HPDE6-E6E7 (cell line): ENCODE measurements around the gene MIOX.
"Not testable (repeated sequence)": the region's sequence is repeated elsewhere in the genome, so short reads cannot be mapped to it uniquely, and the experiment has no call there.

Experiments
- DNase-seq: peaks from one replicate; pipeline ENCODE4 v3.0.0; 2011; ENCODE audit warnings: missing footprints; ENCODE audit errors: extremely low spot score

The MIOX gene

DNA sequence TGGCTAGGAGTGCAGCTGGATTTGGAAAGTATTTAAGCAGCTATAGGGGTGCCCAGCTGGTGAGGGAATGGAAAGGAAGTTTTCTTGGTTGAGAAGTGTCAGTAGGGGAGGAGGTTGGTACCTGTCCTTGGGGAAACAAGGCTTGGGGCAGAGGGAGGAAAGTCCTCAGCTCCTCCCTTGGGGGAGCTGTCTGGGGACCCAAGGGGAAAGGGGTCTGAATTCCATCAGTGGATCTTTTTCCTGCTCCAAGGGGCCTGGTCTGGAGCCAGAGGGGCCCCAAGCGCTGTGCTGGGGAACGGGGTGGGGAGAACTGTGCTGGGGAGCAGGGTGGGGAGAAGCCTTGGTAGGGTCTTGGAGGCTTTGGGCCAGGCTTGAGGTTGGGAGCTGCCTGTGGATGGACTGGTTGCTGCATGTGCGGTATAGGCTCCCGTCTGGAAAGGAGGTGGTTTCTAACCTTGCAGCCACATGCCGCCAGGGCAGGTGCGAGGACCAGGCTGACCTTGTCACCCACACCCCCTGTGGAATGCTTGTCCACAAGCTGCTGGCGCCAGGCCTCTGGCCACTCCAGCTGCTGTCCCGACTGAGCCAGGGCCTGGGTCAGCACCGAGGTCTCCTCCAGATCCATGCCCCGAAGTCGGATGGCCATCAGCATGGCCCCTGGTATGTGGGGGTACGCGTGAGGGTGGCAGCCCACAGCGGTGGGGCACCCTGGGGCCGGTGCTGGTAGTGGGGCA, 42.2 kb downstream of the MIOX start:
- no peak for DNase-seq

DNA sequence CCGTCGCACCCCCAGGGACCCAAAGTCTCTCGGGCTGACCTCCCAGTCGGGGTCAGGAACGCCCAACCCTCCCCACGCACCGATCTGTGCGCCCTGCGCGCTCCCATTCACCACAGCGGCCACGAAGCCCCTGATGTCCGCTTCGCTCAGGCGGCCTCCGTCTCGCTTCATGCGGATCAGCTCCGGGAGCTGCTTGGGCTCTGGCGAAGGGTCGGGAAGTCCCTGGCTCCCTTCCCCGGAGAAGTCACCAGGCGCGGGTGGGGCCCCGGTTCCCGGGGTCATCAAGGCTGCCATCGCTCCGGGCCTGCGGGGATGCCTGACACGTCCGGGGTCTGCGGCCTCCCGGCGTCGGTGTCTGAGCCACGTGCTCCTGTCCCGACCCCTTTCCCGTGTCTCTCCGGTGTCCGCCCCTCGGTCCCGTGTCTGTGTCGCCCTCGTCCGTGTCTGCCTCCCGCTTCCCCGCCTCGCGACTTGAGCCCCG, 42.8 kb downstream of the MIOX start:
- DNase-seq = no peak

DNA sequence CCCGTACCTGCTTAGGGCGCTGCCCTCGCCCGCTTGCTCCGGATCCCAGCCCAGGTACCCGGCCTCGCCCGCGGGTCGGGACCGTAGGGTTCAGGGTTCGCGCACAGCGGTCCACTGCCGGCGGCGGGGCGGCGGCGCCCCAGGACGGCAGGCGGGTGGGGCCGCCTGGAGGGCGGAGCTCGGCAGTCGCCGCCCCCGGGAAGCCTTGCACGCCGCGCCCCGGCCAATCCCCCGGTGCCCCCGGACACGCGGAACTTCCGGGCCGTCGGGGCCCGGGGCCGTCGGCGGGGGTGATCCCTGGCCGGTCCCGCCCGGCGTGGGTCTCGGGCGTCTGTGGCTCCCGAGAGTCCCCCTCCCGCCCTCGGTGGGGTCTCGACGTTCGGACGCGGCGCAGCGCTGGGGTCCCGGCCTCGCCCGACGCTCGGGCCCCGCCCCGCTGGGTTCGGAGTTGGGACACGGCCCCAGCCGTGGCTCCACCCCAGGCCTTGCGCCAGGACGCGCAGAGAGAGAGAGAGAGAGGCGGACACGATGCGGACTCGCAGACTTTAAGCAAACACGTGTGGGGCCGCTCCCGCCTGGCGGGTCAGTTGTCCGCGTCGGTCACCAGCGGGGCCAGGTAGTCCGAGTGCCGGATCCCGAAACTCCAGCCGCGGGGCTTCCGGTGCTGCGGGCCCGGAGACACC, 43.4 kb downstream of the MIOX start, which contains the start of gene TYMP:
Gene TYMP (minus strand): TSS at position 116 of the 683 bp plus-strand sequence. CDS start 303 bp downstream, outside the sequence.
- no peak for DNase-seq

DNA sequence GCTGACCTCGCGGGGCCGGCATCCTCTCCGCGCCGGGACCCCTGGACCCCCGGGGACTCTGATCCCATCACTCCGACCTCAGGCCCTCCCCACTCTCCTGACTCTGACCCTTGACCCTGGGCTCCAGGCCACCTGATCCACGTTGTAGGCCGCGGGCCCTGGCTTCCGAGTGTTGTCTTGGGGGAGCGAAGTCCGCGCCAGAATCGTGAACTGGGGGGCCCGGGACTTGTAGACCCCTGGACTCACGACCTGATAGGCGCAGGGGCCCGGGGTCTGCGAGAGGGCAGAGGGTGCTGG, 43.9 kb downstream of the MIOX start:
- DNase-seq = no peak

DNA sequence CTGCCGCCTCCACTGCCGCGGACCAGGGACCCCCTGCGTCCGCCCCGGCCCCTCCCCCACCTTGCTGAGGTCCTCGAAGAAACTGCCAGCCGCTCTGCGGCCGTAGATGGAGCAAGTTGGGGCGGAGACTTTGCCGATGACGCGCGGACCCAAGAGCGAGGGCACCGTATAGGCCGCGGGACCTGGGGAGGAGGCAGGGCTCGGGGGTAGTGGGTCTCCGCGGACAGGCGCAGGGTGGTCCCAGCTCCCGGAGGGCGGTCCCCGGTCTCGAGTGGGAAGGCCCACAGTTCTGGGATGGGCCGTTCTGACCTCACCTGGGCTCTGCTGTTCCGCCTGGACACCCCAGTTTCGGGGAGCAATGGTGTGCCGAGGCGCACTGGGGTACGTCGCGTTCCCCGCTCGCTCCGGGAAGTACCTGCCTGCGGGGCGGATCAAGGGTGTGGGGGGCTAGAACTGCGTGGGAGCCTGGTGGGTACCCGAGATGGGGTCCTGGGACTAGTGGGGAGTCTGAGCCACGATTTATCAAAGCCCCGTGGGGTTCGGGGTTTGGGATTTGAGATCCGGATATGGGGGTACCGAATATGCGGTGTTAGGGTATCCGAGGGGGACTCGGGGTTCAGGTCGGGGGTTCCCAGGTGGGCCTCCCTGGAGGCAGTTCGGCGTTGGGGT, 44.4 kb downstream of the MIOX start:
- DNase-seq = no peak

DNA sequence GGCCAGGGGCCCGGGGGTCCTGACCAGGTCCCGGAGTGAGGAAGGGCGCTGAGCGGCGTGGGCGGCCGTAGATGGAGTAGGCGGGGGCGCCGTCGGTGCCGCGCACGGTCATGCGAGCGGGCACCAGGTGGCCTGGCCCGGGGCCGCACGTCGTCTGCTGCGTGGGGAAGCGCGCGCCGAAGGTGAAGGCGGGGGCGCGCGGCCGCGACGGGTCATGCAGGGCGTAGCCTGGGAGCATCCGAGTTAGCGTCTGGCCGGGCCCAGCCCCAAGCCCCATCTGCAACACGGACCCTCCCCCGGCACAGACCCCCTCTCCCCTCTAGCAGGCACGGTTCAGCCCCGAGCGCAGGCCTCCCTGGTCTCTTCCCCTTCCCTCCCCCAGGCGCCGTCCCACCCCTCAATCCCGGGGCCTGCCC, 44.9 kb downstream of the MIOX start:
- no peak for DNase-seq

DNA sequence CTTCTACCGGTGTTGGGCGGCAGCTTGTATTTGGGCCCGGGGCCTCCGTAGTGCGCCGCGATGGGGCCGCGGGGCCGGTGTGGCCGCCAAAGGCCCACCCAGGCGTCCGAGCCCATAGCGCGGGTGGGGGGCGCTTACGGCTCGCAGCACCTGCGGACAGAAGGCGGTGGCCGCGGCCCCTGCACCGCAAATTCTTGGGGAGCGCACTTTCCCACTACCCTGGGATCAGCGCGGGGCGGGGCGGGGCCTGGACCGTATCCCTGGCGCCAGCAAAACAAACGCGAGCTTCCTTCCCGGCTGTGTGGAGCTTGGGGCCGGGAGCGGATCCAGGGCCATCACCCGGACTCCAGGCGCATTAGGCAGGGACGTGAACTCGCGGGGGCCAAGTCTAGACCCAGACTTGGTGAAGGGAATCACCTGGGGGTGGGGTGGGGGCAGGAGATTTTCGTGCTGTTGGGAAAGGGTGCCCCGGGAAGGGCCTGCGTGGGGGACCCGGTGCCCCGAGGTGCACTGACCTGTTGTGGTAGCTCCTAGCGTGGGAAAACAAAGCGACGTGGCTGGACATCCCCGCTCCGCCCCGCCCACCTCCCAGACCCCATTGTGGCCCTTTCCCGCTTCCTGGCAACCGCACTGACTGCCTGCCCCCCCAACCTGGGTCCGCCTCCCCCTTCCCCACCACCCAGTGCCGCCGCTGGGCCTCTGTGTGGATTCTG, 45.5 kb downstream of the MIOX start:
- no peak for DNase-seq

DNA sequence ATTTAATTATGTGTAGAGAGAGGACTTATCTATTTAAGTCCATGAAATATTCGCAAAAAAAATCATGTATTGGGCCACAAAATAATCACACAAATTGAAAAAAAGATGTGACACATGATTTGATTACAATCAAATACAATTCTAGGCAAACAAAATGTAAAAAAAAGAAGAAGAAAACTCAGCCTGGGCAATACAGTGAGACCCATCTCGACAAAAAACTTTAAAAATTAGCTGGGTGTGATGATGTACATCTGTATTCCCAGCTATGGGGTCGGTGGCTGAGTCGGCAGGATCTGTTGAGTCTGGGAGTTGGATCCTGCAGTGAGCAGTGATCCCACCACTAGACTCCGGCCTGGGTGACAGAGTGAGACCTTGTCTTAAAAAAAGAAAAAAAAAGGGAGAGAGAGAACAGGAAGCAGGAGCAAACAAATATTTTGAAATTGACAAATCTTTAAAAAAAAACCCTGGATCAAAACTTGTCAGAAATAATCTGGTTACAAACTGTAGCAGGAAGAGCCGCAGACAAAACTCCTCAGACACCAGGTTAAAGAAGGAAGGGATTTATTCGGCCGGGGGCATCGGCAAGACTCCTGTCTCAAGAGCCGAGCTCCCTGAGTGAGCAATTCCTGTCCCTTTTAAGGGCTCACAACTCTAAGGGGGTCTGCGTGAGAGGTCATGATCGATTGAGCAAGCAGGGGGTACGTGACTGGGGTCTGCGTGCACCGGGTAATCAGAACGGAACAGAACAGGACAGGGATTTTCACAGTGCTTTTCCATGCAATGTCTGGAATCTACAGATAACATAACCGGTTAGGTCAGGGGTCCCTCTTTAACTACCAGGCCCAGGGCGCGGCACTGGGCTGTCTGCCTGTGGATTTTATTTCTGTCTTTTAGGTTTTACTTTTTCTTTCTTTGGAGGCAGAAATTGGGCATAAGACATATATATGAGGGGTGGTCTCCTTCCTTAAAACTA, 46.5 kb downstream of the MIOX start:
- no peak for DNase-seq

DNA sequence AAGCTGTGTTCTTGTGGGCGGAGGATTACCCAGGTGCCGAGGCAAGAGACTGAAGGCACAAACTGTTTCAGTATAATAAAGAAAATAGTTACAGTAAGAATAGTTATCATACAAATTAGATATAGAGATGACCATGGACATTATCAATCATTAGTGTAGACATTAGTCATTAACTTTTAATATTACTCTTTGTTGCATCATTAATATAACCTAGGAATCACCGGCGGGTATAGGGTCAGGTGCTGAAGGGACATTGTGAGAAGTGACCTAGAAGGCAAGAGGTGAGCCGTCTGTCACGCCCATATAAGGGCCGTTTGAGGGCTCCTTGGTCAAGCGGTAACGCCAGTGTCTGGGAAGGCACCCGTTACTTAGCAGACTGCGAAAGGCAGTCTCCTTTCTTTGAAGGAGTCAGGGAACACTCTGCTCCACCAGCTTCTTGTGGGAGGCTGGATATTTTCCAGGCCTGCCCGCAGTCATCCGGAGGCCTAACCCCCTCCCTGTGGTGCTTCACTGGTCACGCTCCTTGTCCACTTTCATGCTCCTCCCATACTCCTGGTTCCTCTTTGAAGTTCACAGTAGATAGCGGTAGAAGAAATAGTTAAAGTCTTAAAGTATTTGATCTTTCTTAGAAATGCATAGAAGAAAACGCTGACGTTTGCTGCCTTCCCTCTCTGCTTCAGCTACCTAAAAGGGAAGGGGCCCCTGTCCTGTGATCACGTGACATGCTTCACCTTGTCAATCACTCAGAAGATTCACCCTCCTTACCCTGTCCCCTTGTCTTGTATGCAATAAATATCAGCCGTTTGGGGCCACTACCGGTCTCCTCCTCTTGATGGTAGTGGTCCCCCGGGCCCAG, 47.4 kb downstream of the MIOX start:
- DNase-seq = not testable (repeated sequence)

DNA sequence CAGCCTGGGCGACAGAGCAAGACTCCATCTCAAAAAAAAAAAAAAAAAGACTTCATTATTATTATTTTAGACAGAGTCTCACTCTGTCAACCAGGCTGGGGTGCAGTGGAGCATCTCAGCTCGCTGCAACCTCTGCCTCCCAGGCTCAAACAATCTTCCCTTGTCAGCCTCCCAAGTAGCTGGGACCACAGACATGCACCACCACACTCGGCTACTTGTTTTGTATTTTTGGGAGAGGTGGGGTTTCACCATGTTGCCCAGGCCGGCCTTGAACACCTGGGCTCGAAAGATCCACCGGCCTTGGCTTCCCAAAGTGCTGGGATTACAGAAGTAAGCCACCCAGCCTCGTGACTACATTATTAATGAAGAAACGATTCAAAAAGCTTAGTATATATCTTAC, 48.5 kb downstream of the MIOX start:
- no peak for DNase-seq

DNA sequence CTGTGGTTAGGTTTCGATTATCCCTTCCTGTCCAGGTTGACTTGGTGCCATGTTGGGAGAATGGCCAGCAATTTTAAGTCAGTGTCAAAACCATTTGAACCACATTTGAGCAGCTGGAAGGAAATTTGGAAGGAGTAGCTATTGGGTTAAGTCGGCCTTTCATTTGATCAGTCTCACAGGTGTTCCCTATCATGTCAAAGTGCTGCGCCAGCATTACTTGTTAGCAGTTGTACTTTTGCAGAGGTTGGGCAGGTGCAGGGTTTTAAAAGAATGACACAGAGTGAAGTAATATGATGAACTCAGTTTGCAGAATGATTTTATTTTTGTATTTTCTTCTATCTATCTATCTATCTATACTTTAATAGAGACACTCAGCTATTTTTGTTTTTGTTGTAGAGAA, 49.6 kb downstream of the MIOX start:
- no peak for DNase-seq

DNA sequence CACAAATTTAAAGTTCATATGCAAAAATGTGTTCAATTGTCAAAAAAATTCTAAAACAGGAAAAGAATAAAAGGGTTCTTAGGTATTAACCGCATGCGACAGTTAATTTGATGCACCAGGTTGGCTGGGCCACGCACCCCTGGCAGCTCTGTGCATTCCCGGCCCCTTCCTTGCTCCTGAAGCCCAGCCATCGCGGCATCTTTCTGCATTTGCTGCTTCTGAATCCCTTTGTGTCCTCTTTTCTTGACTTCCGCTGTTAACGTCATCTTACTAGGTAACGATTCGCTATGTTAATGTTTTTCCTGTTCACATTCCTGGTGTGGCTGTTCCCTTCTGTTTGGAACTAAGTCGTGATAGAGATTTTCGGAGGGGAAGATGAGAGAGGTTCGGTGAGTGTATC, 51.1 kb downstream of the MIOX start:
- no peak for DNase-seq
